ENCODE results near the gene PSMA3.

PSMA3 gene

DNA sequence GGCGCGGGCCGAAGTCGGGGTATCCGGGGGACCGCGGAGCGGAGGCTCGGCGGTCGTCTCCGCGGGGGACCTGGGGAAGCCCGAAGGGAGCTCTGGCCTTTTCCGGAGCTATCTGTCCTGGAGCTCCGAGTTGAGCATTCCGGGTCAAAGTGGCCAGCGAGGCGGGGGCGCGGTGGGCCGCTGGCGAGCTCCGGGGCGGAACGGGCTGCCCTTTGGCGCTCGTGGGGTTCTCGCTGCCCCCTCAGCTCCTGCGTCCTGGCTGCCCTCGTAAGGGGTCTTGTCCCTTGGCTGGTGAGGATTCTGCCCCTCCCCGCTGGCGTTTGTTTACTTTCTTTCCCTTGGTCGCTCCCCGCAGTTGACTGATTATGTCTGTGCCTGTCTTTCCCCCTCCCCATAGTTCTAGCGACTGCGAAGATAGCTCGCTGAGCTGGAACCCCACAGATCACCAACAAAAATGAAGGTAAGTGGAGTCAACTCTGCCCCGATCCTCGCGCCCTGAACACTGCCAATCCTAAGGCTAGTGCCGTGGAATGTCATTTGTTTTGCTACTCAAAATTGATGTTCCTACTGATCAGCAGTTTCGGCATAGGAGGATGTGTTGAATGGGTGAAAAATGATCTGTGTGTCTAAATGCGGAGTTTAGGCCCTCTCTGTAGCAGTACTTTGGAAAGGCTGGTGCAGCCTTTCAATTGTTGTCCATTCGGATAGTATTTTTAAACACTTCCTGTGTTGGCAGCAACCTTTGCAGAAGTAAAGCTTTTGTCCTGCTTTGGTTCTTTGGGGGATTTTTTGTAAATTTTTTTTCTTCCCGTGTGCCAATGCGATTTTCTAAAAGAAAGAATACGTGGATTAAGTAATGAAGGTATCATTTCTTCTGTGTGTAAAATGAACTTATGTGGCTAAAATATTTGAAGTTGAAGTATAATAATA, 55.0 kb downstream of the PSMA3 start:
- DNase-seq = no peak

DNA sequence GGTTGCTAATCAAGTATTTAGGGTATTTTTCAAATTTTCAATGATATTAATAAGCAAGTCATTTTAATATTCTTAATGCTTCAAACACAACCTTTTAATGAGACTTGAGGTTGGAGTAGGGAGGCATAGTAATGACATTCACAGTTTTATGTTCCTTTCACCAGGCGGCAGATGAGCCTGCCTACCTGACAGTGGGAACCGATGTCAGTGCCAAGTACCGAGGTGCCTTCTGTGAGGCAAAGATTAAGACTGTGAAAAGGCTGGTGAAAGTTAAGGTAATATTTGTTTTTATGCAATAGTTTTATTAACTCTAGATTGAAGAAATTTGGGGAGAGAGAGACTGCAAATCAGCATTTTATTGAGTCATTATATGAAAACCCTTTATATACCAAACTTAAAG, 56.8 kb downstream of the PSMA3 start:
- no peak for DNase-seq

DNA sequence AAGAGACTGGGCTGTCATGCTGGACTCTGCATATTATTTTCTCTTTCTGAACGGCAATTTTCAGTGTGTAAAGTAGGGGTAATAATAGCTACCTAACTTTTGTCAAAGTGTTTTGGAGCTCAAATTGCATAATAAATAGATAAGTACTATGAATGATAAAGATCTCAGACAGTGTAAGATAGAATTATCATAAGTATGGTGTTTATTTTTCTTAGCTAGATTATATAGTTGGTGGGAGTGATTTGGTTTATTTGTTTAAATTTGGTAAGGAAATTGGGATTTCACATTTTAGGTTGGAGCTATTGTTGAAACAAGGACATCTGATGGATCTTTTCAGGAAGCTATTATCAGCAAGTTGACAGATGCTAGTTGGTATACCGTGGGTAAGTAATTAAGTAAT, 61.1 kb downstream of the PSMA3 start:
- no peak for DNase-seq

DNA sequence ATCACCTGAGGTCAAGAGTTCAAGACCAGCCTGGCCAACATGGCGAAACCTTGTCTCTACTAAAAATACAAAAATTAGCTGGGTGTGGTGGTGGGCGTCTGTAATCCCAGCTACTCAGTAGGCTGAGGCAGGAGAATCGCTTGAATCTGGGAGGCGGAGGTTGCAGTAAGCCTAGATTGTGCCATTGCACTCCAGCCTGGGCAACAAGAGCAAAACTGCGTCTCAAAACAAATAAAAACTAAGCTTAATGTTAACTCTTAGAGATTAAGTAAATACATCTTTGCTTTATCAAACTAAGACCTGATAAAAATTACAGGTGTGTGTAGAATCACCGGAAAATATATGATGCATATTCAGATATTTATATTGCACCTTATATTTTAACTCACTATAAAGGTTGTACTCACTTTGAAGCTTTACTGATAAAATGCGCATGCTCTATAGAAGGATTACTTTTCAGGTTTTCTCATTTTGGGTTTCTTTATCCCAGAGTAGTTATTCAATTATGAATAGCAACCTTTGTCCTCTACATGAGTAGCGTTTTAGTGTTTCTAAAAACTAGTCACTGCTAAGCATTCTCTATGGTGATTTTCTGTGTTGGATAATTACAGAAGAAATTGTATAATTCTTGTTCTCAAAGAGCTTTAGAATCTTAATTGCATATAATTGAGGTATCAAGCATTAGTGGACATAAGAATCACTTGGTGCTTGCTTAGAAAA, 63.1 kb downstream of the PSMA3 start:
- DNase-seq = no peak

DNA sequence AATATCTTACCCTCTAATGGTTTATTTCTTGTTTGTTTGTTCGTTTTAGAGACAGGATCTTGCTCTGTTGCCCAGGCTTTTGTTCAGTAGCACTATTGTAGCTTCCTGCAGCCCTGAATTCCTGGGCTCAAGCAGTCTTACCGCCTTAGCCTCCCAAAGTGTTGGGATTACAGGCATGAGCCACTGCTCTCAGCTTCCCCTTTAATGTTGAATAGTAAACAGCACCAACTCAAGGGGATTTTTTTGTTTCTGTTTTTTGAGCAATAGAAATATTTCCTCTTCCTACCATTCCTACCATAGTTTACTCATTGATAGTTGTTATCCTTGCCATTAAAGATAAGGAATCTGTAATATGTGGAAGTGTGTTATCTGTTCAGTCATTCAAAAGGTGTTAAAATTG, 64.4 kb downstream of the PSMA3 start:
- no peak for DNase-seq

DNA sequence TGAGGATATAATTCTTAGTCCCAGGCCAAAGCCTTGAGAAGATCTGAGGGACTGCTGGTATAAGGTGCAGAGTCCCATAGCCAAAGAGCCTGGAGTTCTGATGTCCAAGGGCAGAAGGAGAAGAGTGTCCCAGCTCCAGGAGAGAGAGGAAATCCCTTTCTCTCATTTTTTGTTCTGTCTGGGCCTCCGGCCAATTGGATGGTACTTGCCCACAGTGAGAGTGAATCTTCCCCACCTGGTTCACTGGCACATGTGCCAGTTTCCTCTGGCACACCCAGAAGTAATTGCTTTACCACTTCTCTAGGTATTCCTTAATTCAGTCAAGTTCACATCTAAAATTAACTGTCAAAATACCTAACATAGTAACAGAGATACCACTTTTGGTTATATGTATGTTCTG, 69.1 kb downstream of the PSMA3 start:
- no peak for DNase-seq

DNA sequence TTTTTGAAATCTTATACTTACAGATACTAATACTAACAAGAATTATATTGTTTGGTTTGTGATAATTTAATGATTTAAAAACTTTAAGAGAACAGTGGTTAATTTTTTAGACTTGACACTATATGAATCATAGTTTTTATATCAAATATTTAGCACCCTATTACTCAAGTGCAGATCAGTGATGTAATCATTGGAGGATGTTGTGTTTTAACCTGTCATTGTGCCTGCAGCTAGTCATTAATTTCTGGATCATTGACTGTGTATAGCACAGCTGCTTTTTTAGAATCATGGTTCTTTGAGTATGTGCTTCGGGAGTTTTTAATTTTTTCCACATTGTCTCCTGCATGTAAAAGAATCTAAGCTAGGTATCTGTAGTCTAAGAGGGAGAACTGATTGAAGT, 71.0 kb downstream of the PSMA3 start:
- no peak for DNase-seq
